GM12865 (cell line): ENCODE data around the gene CELF2.
A peak's percentile ranks its signal among the peaks of the same experiment; 100 is the strongest.

Source experiments
- DNase-seq: peaks from one replicate; pipeline ENCODE4 v3.0.0; 2010; ENCODE audit warnings: low read depth
- H3K4me3 ChIP-seq: 2 replicates; pipeline ENCODE4 v1.5.1; 2011; ENCODE audit warnings: mild to moderate bottlenecking, low read depth, low read length, control low read depth
- CTCF ChIP-seq: IDR thresholded peaks from 2 replicates; pipeline ENCODE4 v1.5.1; 2011; ENCODE audit warnings: low read length, control low read depth, low read depth, inconsistent platforms; ENCODE audit not compliant: insufficient read depth; ENCODE audit errors: missing control alignments

The CELF2 gene

GRCh38 chr10:11252887-11253286 is 235.2 kb downstream of the CELF2 start:
- no peak for DNase-seq
- H3K4me3 ChIP-seq = no peak overlapping the region
- TF ChIP-seq CTCF = no peak

GRCh38 chr10:11253385-11254002 is 235.8 kb downstream of the CELF2 start:
- TF ChIP-seq CTCF = no peak
- DNase-seq = no peak
- no peak overlapping the region for H3K4me3 ChIP-seq

DNA sequence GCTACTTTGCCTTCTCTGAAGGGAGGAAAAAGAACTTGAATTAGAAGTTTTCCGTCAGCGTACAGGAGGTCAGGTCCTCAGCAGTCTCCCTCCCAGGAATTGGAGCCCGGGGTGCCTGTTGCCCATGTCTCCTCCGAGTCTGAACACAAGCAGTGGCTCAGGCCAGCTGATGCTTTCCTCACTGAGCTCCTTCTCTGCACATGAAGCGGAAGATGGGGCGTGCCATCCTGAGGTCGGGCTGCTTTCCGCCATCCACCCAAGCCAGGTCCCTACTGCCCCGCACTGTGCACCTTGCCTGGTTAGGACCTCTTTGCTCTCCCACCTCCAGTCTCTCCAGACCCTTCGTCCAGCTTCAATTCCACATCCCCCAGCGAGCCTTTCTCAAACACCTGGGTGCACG is 237.5 kb downstream of the CELF2 start:
- DNase-seq = no peak
- TF ChIP-seq CTCF = no peak
- H3K4me3 ChIP-seq = no peak overlapping the region

GRCh38 chr10:11255796-11256444 is 238.2 kb downstream of the CELF2 start:
- TF ChIP-seq CTCF = no peak
- peak; percentile 54 for DNase-seq
- no peak overlapping the region for H3K4me3 ChIP-seq

- DNase-seq = peak; percentile 59
- no peak overlapping the region for H3K4me3 ChIP-seq
- TF ChIP-seq CTCF = no peak
These were observed 239.2 kb downstream of the CELF2 start for GRCh38 chr10:11256896-11257295.

DNA sequence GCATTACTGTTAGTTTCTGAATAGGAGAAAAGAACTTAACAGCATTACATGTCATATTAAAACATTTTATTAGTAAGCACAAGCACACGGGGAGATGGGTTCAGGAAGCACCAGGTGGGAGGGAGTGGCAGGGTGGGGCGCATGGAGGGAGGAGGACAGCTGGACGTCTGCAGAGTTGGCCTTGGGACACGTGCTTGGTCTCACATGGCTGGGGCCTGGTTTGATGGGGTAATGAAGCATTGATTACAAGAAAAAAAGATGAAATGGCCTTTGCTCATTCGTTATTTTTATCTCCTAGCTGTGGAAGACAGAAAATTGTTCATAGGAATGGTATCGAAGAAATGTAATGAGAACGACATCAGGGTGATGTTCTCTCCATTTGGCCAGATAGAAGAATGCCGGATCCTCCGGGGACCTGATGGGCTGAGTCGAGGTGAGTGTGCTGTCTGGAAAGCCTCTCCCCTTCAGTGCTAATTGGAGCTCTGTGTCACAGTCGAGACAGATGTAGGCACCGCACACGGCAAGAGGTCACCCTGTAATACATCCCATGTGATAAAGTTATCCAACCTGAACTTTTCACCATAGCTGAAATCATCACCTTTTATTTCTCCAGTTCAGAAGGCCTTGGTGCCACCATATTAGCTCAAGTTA is 239.9 kb downstream of the CELF2 start:
- no peak for DNase-seq
- no peak overlapping the region for H3K4me3 ChIP-seq
- no peak for TF ChIP-seq CTCF
